HepG2 (cell line): Measurements from ENCODE around the gene VWA3A. TPM values are rescaled to one million over a fixed set of nuclear protein-coding genes. Genes with fewer than 3 reads are reported as not detected.

Experiments used
- ATAC-seq: fragments of 200-7000 bp; cut with Tn5 transposase; 3 replicates; pipeline ENCODE4 v1.9.1; 2020; ENCODE audit warnings: mild to moderate bottlenecking, moderate library complexity
- BruUV-seq: library from RNA; stranded (reverse); fragments of 400-500 nt; replicated peaks from 2 replicates; lab custom pipeline; 2021; lab: Mats Ljungman, UMichigan
- CTCF ChIA-PET: fragments of 300-600 bp; formaldehyde crosslinking; extraction: SDS; loops from one replicate; lab custom pipeline; 2021; ENCODE audit warnings: low total read pairs, inconsistent platforms, low intra/inter-chr PET ratio; lab: Yijun Ruan, JAX
- POLR2A ChIA-PET: fragments of 350-600 bp; sonication (Branson Sonifier 250); formaldehyde crosslinking; loops from one replicate; lab custom pipeline; 2020; ENCODE audit warnings: antibody characterized with exemption, inconsistent platforms; lab: Yijun Ruan, JAX
- DNase-seq: peaks from one replicate; pipeline ENCODE4 v3.0.0-alpha.2; 2015; ENCODE audit warnings: low spot score
- FAIRE-seq: peaks from 3 replicates; lab custom pipeline; 2011; peaks lifted over from hg19 to GRCh38; lab: Jason Lieb, UNC
- H2AFZ ChIP-seq: one replicate; pipeline ENCODE4 v1.6.1; 2011; ENCODE audit warnings: low read length, inconsistent platforms
- H3K27ac ChIP-seq: fragments of 300-600 bp; 3 replicates; pipeline ENCODE4 v1.8.0; 2011; ENCODE audit warnings: mixed run types, mild to moderate bottlenecking, mixed read lengths, low read length, inconsistent platforms; ENCODE audit not compliant: insufficient read depth; ENCODE audit errors: extremely low read length
- H3K27me3 ChIP-seq, 2 experiments: fragments of 200-600 bp in 1 of 2; 2 replicates in 1 of 2; 3 replicates in 1 of 2; pipeline versions ENCODE4 v1.6.0 to v1.8.0; 2011; ENCODE audit warnings: low read length in 2 of 2, mild to moderate bottlenecking in 2 of 2, moderate library complexity in 2 of 2, inconsistent platforms in 1 of 2; ENCODE audit not compliant: insufficient read depth in 2 of 2, control insufficient read depth in 1 of 2
- H3K36me3 ChIP-seq, 2 experiments: fragments of 200-600 bp in 1 of 2; replicated peaks in 1 of 2; 2 replicates in 1 of 2; 3 replicates in 1 of 2; pipeline versions ENCODE4 v1.5.1 to v1.8.0; 2011; ENCODE audit warnings: low read length in 2 of 2, inconsistent platforms in 1 of 2; ENCODE audit not compliant: insufficient read depth in 2 of 2, control insufficient read depth in 1 of 2
- H3K4me1 ChIP-seq: 2 replicates; pipeline ENCODE4 v1.5.1; 2012; ENCODE audit warnings: low read length, inconsistent platforms; ENCODE audit not compliant: insufficient read depth
- H3K4me2 ChIP-seq: 2 replicates; pipeline ENCODE4 v1.6.0; 2011; ENCODE audit warnings: low read depth, low read length, inconsistent platforms
- H3K4me3 ChIP-seq, 3 experiments: fragments of 200-600 bp in 1 of 3; sonication (generic), shearing (Covaris generic) in 1 of 3; replicated peaks in 1 of 3; 2 replicates each; pipeline ENCODE4 v1.5.1; 2011 to 2016; ENCODE audit warnings: low read length in 3 of 3, inconsistent platforms in 2 of 3, low read depth in 2 of 3, mild to moderate bottlenecking in 2 of 3, control low read depth in 1 of 3, mixed read lengths in 1 of 3; ENCODE audit not compliant: insufficient read depth in 1 of 3
- H3K79me2 ChIP-seq: one replicate; pipeline ENCODE4 v1.6.1; 2011; ENCODE audit warnings: low read length, inconsistent platforms; ENCODE audit not compliant: insufficient read depth
- H3K9ac ChIP-seq: 2 replicates; pipeline ENCODE4 v1.6.0; 2011; ENCODE audit warnings: mild to moderate bottlenecking, low read depth, low read length, inconsistent platforms; ENCODE audit not compliant: insufficient read depth
- H3K9me3 ChIP-seq: 2 replicates; pipeline ENCODE4 v1.5.1; 2012; ENCODE audit warnings: mild to moderate bottlenecking, low read length
- H4K20me1 ChIP-seq: 2 replicates; pipeline ENCODE4 v1.6.0; 2011; ENCODE audit warnings: inconsistent platforms, mild to moderate bottlenecking, low read length, moderate library complexity; ENCODE audit not compliant: insufficient read depth
- ATF5 ChIP-seq: sonication (generic); formaldehyde crosslinking; IDR thresholded peaks from 2 replicates; pipeline ENCODE4 v1.4.0; 2020; ENCODE audit warnings: mild to moderate bottlenecking, low read depth, missing genetic modification reagents
- ATF7 ChIP-seq, 2 experiments: fragments of 450-650 bp in 1 of 2; sonication (generic) in 1 of 2; formaldehyde crosslinking in 1 of 2; IDR thresholded peaks; 2 replicates each; pipeline versions ENCODE4 v1.4.0 to v1.6.1; 2016 to 2020; ENCODE audit warnings: antibody characterized with exemption in 1 of 2, mild to moderate bottlenecking in 1 of 2, missing genetic modification reagents in 1 of 2
- ESRRA ChIP-seq: sonication (generic); formaldehyde crosslinking; IDR thresholded peaks from 2 replicates; pipeline ENCODE4 v1.5.1; 2020; ENCODE audit warnings: mild to moderate bottlenecking, low read depth, missing genetic modification reagents
- FOXA3 ChIP-seq: IDR thresholded peaks from 2 replicates; pipeline ENCODE4 v1.6.1; 2016; ENCODE audit warnings: missing genetic modification reagents, missing compliant biosample characterization
- GLI4 ChIP-seq: sonication (generic); formaldehyde crosslinking; IDR thresholded peaks from 2 replicates; pipeline ENCODE4 v1.5.1; 2020; ENCODE audit warnings: missing genetic modification reagents, mild to moderate bottlenecking, moderate library complexity, borderline replicate concordance
- HNF4A ChIP-seq: sonication (generic); formaldehyde crosslinking; IDR thresholded peaks from 2 replicates; pipeline ENCODE4 v1.4.0; 2020; ENCODE audit warnings: missing genetic modification reagents
- IRF2 ChIP-seq: IDR thresholded peaks from 2 replicates; pipeline ENCODE4 v1.6.1; 2018; ENCODE audit warnings: missing genetic modification reagents, missing compliant biosample characterization
- POGK ChIP-seq: sonication (generic); formaldehyde crosslinking; conservative IDR thresholded peaks from 2 replicates; pipeline ENCODE4 v1.8.0; 2022; ENCODE audit warnings: mild to moderate bottlenecking, moderate library complexity, missing genetic modification reagents
- RBFOX2 ChIP-seq: fragments of 200-400 bp; formaldehyde crosslinking; IDR thresholded peaks from 2 replicates; pipeline ENCODE4 v1.6.1; 2017; ENCODE audit warnings: low read depth, mild to moderate bottlenecking, low read length
- SP2 ChIP-seq: sonication (generic); formaldehyde crosslinking; IDR thresholded peaks from 2 replicates; pipeline ENCODE4 v1.5.1; 2020; ENCODE audit warnings: mild to moderate bottlenecking, missing genetic modification reagents
- ZBTB49 ChIP-seq: sonication (generic); formaldehyde crosslinking; IDR thresholded peaks from 2 replicates; pipeline ENCODE4 v1.4.0; 2020; ENCODE audit warnings: missing genetic modification reagents, borderline replicate concordance
- ZNF367 ChIP-seq: sonication (generic); formaldehyde crosslinking; IDR thresholded peaks from 2 replicates; pipeline ENCODE4 v1.4.0; 2020; ENCODE audit warnings: missing genetic modification reagents, borderline replicate concordance
- ZNF414 ChIP-seq: sonication (generic); formaldehyde crosslinking; IDR thresholded peaks from 2 replicates; pipeline ENCODE4 v1.5.0; 2020; ENCODE audit warnings: missing genetic modification reagents
- ZNF543 ChIP-seq: sonication (generic); formaldehyde crosslinking; IDR thresholded peaks from 2 replicates; pipeline ENCODE4 v1.4.0; 2020; ENCODE audit warnings: mild to moderate bottlenecking, missing genetic modification reagents
- ZNF567 ChIP-seq: sonication (generic); formaldehyde crosslinking; IDR thresholded peaks from 2 replicates; pipeline ENCODE4 v1.8.1; 2023; ENCODE audit warnings: mild to moderate bottlenecking, missing genetic modification reagents, borderline replicate concordance
- ZNF883 ChIP-seq: sonication (generic); formaldehyde crosslinking; IDR thresholded peaks from 2 replicates; pipeline ENCODE4 v1.5.1; 2020; ENCODE audit warnings: mild to moderate bottlenecking, missing genetic modification reagents; ENCODE audit errors: not compliant biosample characterization
- WGBS: methylation state at CpG from one replicate; pipeline ENCODE4 v1.1.6; 2017; ENCODE audit warnings: low lambda C conversion rate; 5-methylcytosine and 5-hydroxymethylcytosine counted together
- in situ Hi-C: cut with HindIII; loops from 2 replicates; pipeline ENCODE4 v1.10.0; 2017; ENCODE audit warnings: low pct_unique_long_range_greater_than_20kb; ENCODE audit not compliant: extremely low pct_ligation_motif_present
- intact Hi-C: fragments of 100-400 bp; cut with micrococcal nuclease; formaldehyde crosslinking; loops from one replicate; pipeline ENCODE4 v1.10.0; 2022; ENCODE audit not compliant: unreplicated experiment
- polyA plus RNA-seq, 8 experiments: library from polyadenylated mRNA; depleted of rRNA in 3 of 8; stranded (reverse) in 7 of 8; unstranded in 1 of 8; fragments of >200 nt; fragmentation: Illumina TruSeq in 4 of 8; extraction: Trizol in 4 of 8; gene quantifications; 2 replicates each; pipeline versions ENCODE4 v1.2.1 to v1.2.3, GENCODE V29; 2011 to 2016; ENCODE audit warnings: low read depth in 4 of 8, missing spikeins in 1 of 8, mixed read lengths in 1 of 8; ENCODE audit not compliant: insufficient read depth in 1 of 8
- total RNA-seq, 5 experiments: library from RNA; depleted of rRNA; stranded (reverse); fragments of >200 nt; fragmentation: Illumina TruSeq; extraction: Trizol; gene quantifications; 2 replicates each; pipeline ENCODE4 v1.2.3, GENCODE V29; 2016; ENCODE audit warnings: low read depth in 1 of 5

The VWA3A gene
- total and polyA plus RNA-seq, 2 of the 13 experiments (the other 11 are each of a cell fraction or from before 2014, with no cell fraction given) = 0.03 to 0.07 TPM

- CTCF ChIA-PET = interaction anchor here (2.6 to 7.1 kb wide), 2 partner anchors 76 to 113 kb away, joined by 9 to 169 read pairs; partner anchors contain the start of gene PDZD9
- WGBS = 100% methylated on average over 1 of the region's 1 CpG
- POLR2A ChIA-PET = interaction anchor here (1.0 kb wide), 1 partner anchor 68 kb away, joined by 4 read pairs; the partner anchor contains the start of gene MOSMO
- Histone ChIP-seq H2AFZ (no peak overlapping the region), H4K20me1 (peaks cover 6% of the 10 kb centered on the region; the same call in 1 of the 2 replicates), H3K4me3 (no peak overlapping the region), H3K4me1 (no peaks in the 10 kb centered on the region), H3K9ac (no peak overlapping the region), H3K4me2 (no peak overlapping the region), H3K9me3 (no peaks in the 10 kb centered on the region), H3K36me3 (peaks cover 0 to 1% of the 10 kb centered on the region in 2 experiments; a peak in 2 of 5 replicates), H3K79me2 (no peaks in the 10 kb centered on the region), H3K27ac (no peak overlapping the region), H3K27me3 (no peaks in the 10 kb centered on the region)
- intact Hi-C loops (no loop called here), in situ Hi-C loops (loop anchor here (5.0 to 25.0 kb wide), 2 partner anchors 73 to 263 kb away; partner anchors contain the start of gene PDZD9)
- ATAC-seq = no peak
- TF ChIP-seq ZBTB49 (CRISPR knock-in tag) (no peak), ATF7 (IDR thresholded peaks at IDR 0.05) (no peak), ATF7 (CRISPR knock-in tag; IDR thresholded peaks at IDR 0.05) (no peak), HNF4A (CRISPR knock-in tag) (no peak), IRF2 (CRISPR knock-in tag) (no peak), ATF5 (no peak), ESRRA (no peak), RBFOX2 (no peak), ZNF367 (CRISPR knock-in tag) (no peak), SP2 (CRISPR knock-in tag) (no peak), ZNF883 (CRISPR knock-in tag) (no peak), ZNF567 (no peak), POGK (no peak), FOXA3 (no peak), GLI4 (no peak), ZNF414 (CRISPR knock-in tag) (no peak), ZNF543 (CRISPR knock-in tag) (no peak)
- DNase-seq = no peak
- no peak for FAIRE-seq
- no TSS peak for BruUV-seq
Observed at GRCh38 chr16:22075776-22076175, 16.6 kb upstream of the VWA3A start.
